HG03025 (cell line): ENCODE results near the gene CASR.
A peak's percentile ranks its signal among the peaks of the same experiment; 100 is the strongest.

Experiments
- ATAC-seq: cut with Tn5 transposase; IDR thresholded peaks from one replicate; pipeline ENCODE4 v1.9.1; 2021; ENCODE audit warnings: mild to moderate bottlenecking, moderate library complexity; ENCODE audit not compliant: unreplicated experiment, low FRiP score

CASR gene

DNA sequence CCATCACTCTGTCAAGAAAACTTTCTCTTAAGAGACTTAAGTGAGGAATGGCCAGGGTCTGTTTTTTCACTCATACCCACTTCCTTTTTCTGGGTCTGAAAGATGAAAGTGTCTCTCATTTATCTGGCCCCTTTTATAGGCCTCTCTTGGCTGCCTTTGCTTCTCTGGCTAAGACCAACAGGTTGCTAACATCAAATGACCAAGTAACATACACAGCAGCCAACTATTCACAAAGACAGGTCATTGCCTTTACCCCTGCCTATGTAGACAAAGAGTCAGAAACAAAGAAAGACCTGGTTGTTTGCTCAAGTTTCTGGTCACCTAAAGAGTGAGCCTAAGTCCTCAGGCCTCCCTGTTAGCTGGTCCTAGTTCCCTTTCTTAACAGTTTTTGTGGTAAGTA, 117.6 kb downstream of the CASR start:
- peak; percentile 88 for ATAC-seq

DNA sequence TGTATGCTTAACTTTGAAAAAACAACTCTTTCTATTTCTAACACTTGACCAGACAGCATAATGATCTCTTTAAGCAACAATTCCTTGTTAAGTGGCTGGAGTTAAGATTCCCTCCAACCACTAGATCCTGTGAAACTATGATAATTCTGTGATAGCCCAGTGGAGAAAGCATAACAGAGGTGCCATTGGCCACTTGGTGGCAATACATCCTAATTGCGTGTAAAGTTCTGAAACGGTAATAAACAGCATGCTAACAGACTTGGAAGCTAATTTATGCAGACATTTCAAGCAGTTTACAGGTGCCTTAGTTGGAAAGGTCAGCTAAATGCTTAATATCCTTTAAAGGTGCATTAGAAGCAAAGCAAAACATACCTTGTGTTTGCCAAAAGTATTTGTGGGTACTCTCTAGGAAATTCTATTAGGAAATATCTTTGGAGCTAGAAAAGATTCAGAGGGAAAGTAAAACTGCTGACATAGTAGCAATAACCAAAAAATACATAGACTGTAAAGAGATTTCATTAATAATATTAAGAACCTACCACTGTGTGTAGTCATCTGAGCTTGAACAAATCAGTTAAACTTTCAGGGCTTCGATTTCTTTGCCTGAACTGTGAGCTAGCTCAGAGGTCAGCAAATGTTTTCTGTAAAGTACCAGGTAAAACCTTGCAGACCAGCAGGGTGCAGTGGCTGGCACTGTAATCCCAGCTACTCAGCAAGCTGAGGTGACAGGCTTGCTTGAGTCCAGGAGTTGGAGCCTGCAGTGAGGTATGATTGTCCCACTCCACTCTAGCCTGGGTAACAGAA, 122.6 kb downstream of the CASR start:
- ATAC-seq = no peak

- ATAC-seq = no peak
Observed at GRCh38 chr3:122306622-122306953, 123.1 kb downstream of the CASR start.

DNA sequence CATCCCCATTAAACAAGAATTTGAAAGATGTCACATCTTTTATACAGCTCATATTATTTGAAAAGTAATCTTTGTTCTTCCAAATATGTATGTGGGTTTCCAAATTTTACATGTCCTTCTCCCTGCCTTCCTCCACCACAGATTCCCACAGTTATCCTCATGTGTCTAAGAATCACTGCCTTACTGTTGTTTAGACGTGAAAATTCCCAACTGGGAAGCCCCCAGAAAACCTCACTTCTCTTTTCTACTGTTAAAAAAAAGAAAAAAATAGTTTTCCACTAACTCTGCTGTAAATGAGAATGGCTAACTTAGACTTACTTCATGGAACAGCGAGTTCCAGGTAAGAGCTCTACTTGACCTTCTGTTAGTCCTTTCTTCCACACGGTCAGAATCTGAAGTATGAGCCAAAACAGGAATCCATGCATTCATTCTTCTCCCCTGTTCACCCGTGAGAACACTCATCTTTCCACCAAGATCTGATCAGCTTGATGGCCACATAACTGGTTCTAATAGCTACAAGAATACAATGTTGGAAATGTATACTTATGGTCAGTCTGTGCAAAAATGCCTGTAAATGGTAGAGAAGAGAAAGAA, 123.7 kb downstream of the CASR start:
- no peak for ATAC-seq

GRCh38 chr3:122307976-122308375, 124.5 kb downstream of the CASR start:
- ATAC-seq = no peak

GRCh38 chr3:122310361-122310760, 126.9 kb downstream of the CASR start:
- no peak for ATAC-seq

GRCh38 chr3:122312826-122313225, 129.4 kb downstream of the CASR start:
- ATAC-seq = no peak

DNA sequence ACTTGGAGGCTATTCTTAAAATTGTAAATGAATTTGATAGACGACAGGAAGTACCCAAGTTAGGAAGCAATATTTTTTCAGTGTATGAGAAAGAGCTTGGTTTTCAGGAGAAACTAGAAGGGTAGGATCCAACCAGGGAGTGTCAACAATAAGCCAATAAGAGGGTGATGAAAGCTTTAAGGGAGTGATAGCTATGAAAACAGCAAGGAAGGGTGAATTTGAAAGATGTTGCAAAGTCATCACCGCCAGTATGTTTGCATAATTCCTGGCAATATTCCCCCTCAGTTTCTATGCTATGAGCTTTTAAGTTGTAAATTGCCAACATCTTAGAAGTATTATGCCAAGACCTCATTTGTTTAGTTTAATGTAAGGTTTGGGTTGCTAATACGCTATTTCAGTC, 129.8 kb downstream of the CASR start:
- ATAC-seq = no peak

- no peak for ATAC-seq
Observed at GRCh38 chr3:122314228-122314876, 130.9 kb downstream of the CASR start.

- no peak for ATAC-seq
Observed at GRCh38 chr3:122315619-122316018, 132.2 kb downstream of the CASR start.

GRCh38 chr3:122316368-122316767, 132.9 kb downstream of the CASR start:
- no peak for ATAC-seq

GRCh38 chr3:122318620-122319019, 135.2 kb downstream of the CASR start:
- no peak for ATAC-seq

DNA sequence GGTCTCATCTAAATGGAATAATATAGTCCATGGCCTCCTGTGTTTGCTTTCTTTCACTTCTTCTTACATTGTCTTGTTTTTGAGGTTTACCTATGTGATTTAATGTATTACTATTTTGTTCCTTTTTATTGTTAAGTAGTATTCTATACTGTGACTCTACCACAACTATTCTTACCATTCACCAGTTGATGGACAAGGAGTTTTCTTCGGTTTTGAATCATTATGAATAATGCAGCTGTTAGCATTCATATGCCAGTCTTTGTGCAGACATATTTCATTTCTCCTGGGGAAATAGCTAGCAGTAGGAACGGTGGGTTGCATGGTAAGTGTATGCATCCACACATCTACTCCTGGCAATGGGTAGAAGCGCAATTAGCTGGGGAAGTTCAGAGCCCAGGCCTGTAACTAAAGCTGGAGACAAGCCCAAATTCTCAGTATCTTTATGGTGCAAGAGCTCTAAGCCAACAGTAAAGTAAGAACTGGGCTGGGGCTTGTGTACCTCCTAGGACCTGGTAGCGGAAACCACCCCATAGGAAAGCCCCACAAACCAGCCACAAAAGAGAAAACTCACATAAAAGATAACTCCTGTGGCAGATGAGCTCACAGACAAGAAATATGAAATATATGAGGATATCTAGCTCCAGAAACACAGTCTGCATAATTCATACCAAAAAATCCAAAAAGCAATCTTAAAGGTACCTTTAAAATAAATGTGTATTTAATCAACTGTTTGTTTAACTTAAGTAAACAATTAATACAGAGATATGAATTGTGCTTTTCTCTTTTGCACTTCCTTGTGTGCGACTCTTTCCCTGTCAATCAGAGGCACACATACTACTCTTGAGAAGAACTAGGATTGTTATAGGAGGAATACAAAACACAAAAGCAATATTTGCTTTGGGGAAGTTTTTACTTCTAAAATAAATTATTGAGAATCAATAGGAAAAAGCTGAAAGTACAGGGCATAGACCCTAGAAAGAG, 138.9 kb downstream of the CASR start:
- no peak for ATAC-seq

- ATAC-seq = no peak
Observed at GRCh38 chr3:122324871-122325323, 141.4 kb downstream of the CASR start, which contains the start of gene CSTA. TSS of gene CSTA (plus strand) at chr3:122325248. CDS start at chr3:122325293, 45 bp downstream.

DNA sequence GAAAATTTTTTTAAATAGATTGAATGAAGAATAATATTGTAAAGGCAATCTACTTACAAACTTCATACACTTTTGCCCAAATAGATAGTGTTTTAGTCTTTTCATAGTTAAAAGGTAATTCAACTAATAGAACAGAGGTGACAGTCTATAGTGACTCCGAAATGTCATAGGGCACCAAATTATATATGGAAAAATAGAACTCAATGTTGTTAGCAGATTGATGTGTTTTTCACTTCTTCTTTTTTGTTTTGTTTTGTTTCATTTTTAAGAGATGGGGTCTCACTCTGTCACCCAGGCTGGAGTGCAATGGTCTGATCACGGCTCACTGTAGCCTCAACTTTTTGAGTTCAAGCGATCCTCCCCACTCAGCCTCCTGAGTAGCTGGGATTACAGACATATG, 142.3 kb downstream of the CASR start:
- ATAC-seq = no peak

GRCh38 chr3:122331886-122332285, 148.4 kb downstream of the CASR start:
- ATAC-seq = no peak

- ATAC-seq = no peak
Observed at GRCh38 chr3:122332551-122332950, 149.1 kb downstream of the CASR start.
